GF-D8 (cell line): ENCODE measurements around the gene NCKAP5.

Experiments
- DNase-seq: peaks from one replicate; lab custom pipeline; 2025; lab: John Stamatoyannopoulos, UW

Gene NCKAP5

GRCh38 chr2:133204421-133204820 is 363.8 kb downstream of the NCKAP5 start:
- DNase-seq = no peak

- no peak for DNase-seq
Measured at GRCh38 chr2:133200684-133201421, 367.4 kb downstream of the NCKAP5 start.

GRCh38 chr2:133198678-133199077 is 369.6 kb downstream of the NCKAP5 start:
- DNase-seq = no peak

- no peak for DNase-seq
Measured at GRCh38 chr2:133197156-133197555, 371.1 kb downstream of the NCKAP5 start.

- DNase-seq = no peak
Measured at GRCh38 chr2:133194777-133195335, 373.4 kb downstream of the NCKAP5 start.

- DNase-seq = no peak
Measured at GRCh38 chr2:133194362-133194655, 374.0 kb downstream of the NCKAP5 start.

- DNase-seq = no peak
Measured at GRCh38 chr2:133193544-133194361, 374.5 kb downstream of the NCKAP5 start.

- no peak for DNase-seq
Measured at GRCh38 chr2:133192028-133192427, 376.2 kb downstream of the NCKAP5 start.

- no peak for DNase-seq
Measured at GRCh38 chr2:133177196-133177595, 391.1 kb downstream of the NCKAP5 start.

- no peak for DNase-seq
Measured at GRCh38 chr2:133175926-133176325, 392.3 kb downstream of the NCKAP5 start.

- DNase-seq = no peak
Measured at GRCh38 chr2:133173224-133173623, 395.0 kb downstream of the NCKAP5 start.

- no peak for DNase-seq
Measured at GRCh38 chr2:133171393-133172004, 396.8 kb downstream of the NCKAP5 start.

GRCh38 chr2:133169274-133169912 is 398.9 kb downstream of the NCKAP5 start:
- DNase-seq = no peak

- no peak for DNase-seq
Measured at GRCh38 chr2:133167990-133168389, 400.3 kb downstream of the NCKAP5 start.

GRCh38 chr2:133167223-133167622 is 401.0 kb downstream of the NCKAP5 start:
- DNase-seq = no peak

GRCh38 chr2:133166031-133166430 is 402.2 kb downstream of the NCKAP5 start:
- no peak for DNase-seq

GRCh38 chr2:133163111-133163510 is 405.2 kb downstream of the NCKAP5 start:
- no peak for DNase-seq

- DNase-seq = no peak
Measured at GRCh38 chr2:133158442-133158841, 409.8 kb downstream of the NCKAP5 start.

GRCh38 chr2:133158024-133158423 is 410.2 kb downstream of the NCKAP5 start:
- no peak for DNase-seq

GRCh38 chr2:133157141-133157540 is 411.1 kb downstream of the NCKAP5 start:
- DNase-seq = no peak

- no peak for DNase-seq
Measured at GRCh38 chr2:133152801-133153200, 415.5 kb downstream of the NCKAP5 start.

- no peak for DNase-seq
Measured at GRCh38 chr2:133148187-133148586, 420.1 kb downstream of the NCKAP5 start.
